Measurements from ENCODE around the gene KISS1R. TPM values are rescaled to one million over a fixed set of nuclear protein-coding genes. Genes with fewer than 3 reads are reported as not detected.
A peak's percentile ranks its signal among the peaks of the same experiment; 100 is the strongest.

Gene KISS1R
- polyA plus RNA-seq, 2 of the 4 experiments (the other 2 are of a cell fraction), result 0.14 to 0.79 TPM

- DNase-seq (ENCODE audit: low read depth in 1 of 2, low spot score in 1 of 2) (no peak), ATAC-seq (no peak), FAIRE-seq (no peak)
- H3K9me3 ChIP-seq, result no peaks in the 10 kb centered on the region
- no peak for TF ChIP-seq BCL3 (IDR thresholded peaks at IDR 0.05)
- TF ChIP-seq HOXB13 (CRISPR knock-in tag; IDR thresholded peaks at IDR 0.05; ENCODE audit: low read depth), result no peak
- no peak for TF ChIP-seq SMC3 (IDR thresholded peaks at IDR 0.05)
- WGBS (ENCODE audit: missing lambda C conversion rate), result 77% methylated on average over 14 of the region's 14 CpGs
- no peak overlapping the region for H3K4me3 ChIP-seq
- H3K4me1 ChIP-seq, result peaks cover 25% of the 10 kb centered on the region
- ChIA-PET POLR2A (no interaction called here), CTCF (interaction anchor here (0.6 kb wide), 1 partner anchor 44 kb away, joined by 3 read pairs; no protein-coding TSS in a partner anchor)
- H3K27ac ChIP-seq, result peak overlapping the region in 1 of 2 experiments; percentile 71; a peak in 3 of 6 replicates
- H3K4me2 ChIP-seq, result peak overlapping the region; percentile 41; the same call in 2 of the 3 replicates
Measured at GRCh38 chr19:952049-952679, 35.0 kb downstream of the KISS1R start.

- ChIA-PET CTCF (interaction anchor here (0.6 kb wide), 1 partner anchor 43 kb away, joined by 3 read pairs; no protein-coding TSS in a partner anchor), POLR2A (no interaction called here)
- FAIRE-seq (no peak), ATAC-seq (no peak), DNase-seq (ENCODE audit: low read depth in 1 of 2, low spot score in 1 of 2) (no peak)
- no peak for TF ChIP-seq TP53 (CRISPR knock-in tag; IDR thresholded peaks at IDR 0.05)
- TF ChIP-seq HES2 (IDR thresholded peaks at IDR 0.05), result no peak
- TF ChIP-seq HOXB13 (CRISPR knock-in tag; IDR thresholded peaks at IDR 0.05; ENCODE audit: low read depth), result no peak
- TF ChIP-seq KDM5A (IDR thresholded peaks at IDR 0.05), result no peak
- no peak for TF ChIP-seq EHMT2 (IDR thresholded peaks at IDR 0.05; ENCODE audit: low read depth)
- no peak for TF ChIP-seq MAZ (IDR thresholded peaks at IDR 0.05; ENCODE audit: borderline replicate concordance, low read depth, low read length)
- TF ChIP-seq REST (IDR thresholded peaks at IDR 0.05), result no peak
- TF ChIP-seq FOXS1 (CRISPR knock-in tag; IDR thresholded peaks at IDR 0.05), result no peak
- TF ChIP-seq ZSCAN20 (CRISPR knock-in tag; IDR thresholded peaks at IDR 0.05), result no peak
- no peaks in the 10 kb centered on the region for H3K9me3 ChIP-seq
- 41% methylated on average over 13 of the region's 21 CpGs for WGBS (ENCODE audit: missing lambda C conversion rate)
- peak overlapping the region in 1 of 2 experiments; percentile 71; a peak in 3 of 6 replicates for H3K27ac ChIP-seq
- H3K4me2 ChIP-seq, result peak overlapping the region; percentile 41
- H3K4me3 ChIP-seq, result no peak overlapping the region
- H3K4me1 ChIP-seq, result peaks cover 26% of the 10 kb centered on the region
Measured at GRCh38 chr19:952680-953444, 35.7 kb downstream of the KISS1R start.

- TF ChIP-seq MYC (IDR thresholded peaks at IDR 0.05; ENCODE audit: borderline replicate concordance, low read length), result no peak
- no peak for TF ChIP-seq HOXB5 (CRISPR knock-in tag; IDR thresholded peaks at IDR 0.05)
- TF ChIP-seq CHD4 (IDR thresholded peaks at IDR 0.05; ENCODE audit: borderline replicate concordance), result no peak
- TF ChIP-seq HOXA7 (CRISPR knock-in tag; IDR thresholded peaks at IDR 0.05), result no peak
- no peak for TF ChIP-seq EP300 (IDR thresholded peaks at IDR 0.05)
- no peak for TF ChIP-seq NR3C1 (IDR thresholded peaks at IDR 0.05)
- TF ChIP-seq MAFK (IDR thresholded peaks at IDR 0.05; ENCODE audit: partially characterized antibody), result no peak
- TF ChIP-seq RARB (CRISPR knock-in tag; IDR thresholded peaks at IDR 0.05), result no peak
- CTCF ChIA-PET, result no interaction called here
- H3K4me2 ChIP-seq, result no peak overlapping the region
- no peak overlapping the region for H3K4me3 ChIP-seq
- peaks cover 30% of the 10 kb centered on the region for H3K4me1 ChIP-seq
- WGBS (ENCODE audit: missing lambda C conversion rate), result 88% methylated on average over 16 of the region's 33 CpGs
- POLR2A ChIA-PET, result no interaction called here
- ATAC-seq, result no peak
- no peak for FAIRE-seq
- no peaks in the 10 kb centered on the region for H3K9me3 ChIP-seq
- DNase-seq (ENCODE audit: low read depth in 1 of 2, low spot score in 1 of 2), result no peak
- peak overlapping the region in 1 of 2 experiments; percentile 71; a peak in 3 of 6 replicates for H3K27ac ChIP-seq
Measured at GRCh38 chr19:953445-954271, 36.5 kb downstream of the KISS1R start.
